Measurements from ENCODE around the gene XPNPEP2. TPM values are rescaled to one million over a fixed set of nuclear protein-coding genes. Genes with fewer than 3 reads are reported as not detected.

Gene XPNPEP2
- total RNA-seq, 1 experiment from 2014 or later = 0.11 TPM

DNA sequence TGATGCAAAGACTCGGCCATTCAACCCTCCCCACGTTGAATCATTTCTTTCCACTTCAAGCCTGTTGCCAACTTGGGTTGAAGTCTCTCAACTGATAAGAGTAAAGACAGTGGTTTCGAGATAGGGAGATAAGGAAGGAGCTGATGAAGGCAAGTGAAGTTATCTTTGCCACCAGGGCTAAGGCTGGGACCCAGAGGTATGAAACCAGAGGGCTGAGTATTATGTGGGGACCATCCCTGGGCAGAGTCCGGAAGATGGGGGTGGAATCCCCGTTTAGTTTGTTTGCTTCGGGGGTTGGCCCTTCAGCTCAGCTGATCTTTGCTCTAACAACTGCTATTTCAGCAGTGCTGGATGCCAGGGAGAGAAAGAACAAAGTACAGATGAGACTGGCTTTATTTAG, 2.3 kb upstream of the XPNPEP2 start (continued):
- TF ChIP-seq, protein P1, sequence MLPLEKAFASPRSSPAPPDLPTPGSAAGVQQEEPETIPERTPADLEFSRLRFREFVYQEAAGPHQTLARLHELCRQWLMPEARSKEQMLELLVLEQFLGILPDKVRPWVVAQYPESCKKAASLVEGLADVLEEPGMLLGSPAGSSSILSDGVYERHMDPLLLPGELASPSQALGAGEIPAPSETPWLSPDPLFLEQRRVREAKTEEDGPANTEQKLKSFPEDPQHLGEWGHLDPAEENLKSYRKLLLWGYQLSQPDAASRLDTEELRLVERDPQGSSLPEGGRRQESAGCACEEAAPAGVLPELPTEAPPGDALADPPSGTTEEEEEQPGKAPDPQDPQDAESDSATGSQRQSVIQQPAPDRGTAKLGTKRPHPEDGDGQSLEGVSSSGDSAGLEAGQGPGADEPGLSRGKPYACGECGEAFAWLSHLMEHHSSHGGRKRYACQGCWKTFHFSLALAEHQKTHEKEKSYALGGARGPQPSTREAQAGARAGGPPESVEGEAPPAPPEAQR (CRISPR knock-in tag; IDR thresholded peaks at IDR 0.05) = no peak
- TF ChIP-seq TCF7 (CRISPR knock-in tag; IDR thresholded peaks at IDR 0.05; ENCODE audit: low read depth) = no peak
- TF ChIP-seq TEAD1 (CRISPR knock-in tag; IDR thresholded peaks at IDR 0.05) = no peak
- no peak for TF ChIP-seq ETV6 (CRISPR knock-in tag; IDR thresholded peaks at IDR 0.05)
- TF ChIP-seq CBFB (CRISPR knock-in tag; IDR thresholded peaks at IDR 0.05; ENCODE audit: low read depth) = no peak
- TF ChIP-seq, protein P2, sequence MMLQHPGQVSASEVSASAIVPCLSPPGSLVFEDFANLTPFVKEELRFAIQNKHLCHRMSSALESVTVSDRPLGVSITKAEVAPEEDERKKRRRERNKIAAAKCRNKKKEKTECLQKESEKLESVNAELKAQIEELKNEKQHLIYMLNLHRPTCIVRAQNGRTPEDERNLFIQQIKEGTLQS (CRISPR knock-in tag; conservative IDR thresholded peaks at IDR 0.05) = no peak
- no peak for TF ChIP-seq NFATC4 (CRISPR knock-in tag; IDR thresholded peaks at IDR 0.05)
- TF ChIP-seq, protein P3, sequence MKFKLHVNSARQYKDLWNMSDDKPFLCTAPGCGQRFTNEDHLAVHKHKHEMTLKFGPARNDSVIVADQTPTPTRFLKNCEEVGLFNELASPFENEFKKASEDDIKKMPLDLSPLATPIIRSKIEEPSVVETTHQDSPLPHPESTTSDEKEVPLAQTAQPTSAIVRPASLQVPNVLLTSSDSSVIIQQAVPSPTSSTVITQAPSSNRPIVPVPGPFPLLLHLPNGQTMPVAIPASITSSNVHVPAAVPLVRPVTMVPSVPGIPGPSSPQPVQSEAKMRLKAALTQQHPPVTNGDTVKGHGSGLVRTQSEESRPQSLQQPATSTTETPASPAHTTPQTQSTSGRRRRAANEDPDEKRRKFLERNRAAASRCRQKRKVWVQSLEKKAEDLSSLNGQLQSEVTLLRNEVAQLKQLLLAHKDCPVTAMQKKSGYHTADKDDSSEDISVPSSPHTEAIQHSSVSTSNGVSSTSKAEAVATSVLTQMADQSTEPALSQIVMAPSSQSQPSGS (CRISPR knock-in tag; IDR thresholded peaks at IDR 0.05; ENCODE audit: borderline replicate concordance, low read depth) = no peak

DNA sequence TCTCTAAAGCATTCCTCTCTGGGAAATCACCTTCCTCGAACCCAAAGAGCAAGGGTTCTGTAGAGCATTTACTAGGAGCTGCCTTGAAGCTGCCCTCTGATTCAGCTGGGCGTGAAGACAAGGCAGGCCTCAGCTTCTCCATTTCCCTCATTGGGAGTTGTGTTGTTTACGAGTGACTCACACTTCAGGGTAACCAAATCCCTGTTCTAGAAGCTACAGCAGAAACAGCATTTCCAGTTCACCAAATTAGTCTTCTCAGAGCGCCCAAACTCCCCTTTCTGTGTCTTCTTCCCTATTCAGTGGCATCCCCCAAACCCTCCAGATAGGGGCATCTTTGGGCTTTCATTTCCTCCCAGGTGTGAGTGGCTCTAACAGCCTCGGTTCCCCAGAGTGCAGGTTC, 863 bp upstream of the XPNPEP2 start:
- ATAC-seq (no peak), DNase-seq (ENCODE audit: low spot score) (no peak)
- Mint-ChIP-seq H3K9me3 (no peaks in the 10 kb centered on the region), H3K4me3 (no peak overlapping the region), H3K4me1 (peaks cover 27% of the 10 kb centered on the region), H3K36me3 (no peaks in the 10 kb centered on the region), H3K27ac (no peak overlapping the region), H3K27me3 (ENCODE audit: low read depth) (peaks cover 10% of the 10 kb centered on the region)
- TF ChIP-seq, protein P4, sequence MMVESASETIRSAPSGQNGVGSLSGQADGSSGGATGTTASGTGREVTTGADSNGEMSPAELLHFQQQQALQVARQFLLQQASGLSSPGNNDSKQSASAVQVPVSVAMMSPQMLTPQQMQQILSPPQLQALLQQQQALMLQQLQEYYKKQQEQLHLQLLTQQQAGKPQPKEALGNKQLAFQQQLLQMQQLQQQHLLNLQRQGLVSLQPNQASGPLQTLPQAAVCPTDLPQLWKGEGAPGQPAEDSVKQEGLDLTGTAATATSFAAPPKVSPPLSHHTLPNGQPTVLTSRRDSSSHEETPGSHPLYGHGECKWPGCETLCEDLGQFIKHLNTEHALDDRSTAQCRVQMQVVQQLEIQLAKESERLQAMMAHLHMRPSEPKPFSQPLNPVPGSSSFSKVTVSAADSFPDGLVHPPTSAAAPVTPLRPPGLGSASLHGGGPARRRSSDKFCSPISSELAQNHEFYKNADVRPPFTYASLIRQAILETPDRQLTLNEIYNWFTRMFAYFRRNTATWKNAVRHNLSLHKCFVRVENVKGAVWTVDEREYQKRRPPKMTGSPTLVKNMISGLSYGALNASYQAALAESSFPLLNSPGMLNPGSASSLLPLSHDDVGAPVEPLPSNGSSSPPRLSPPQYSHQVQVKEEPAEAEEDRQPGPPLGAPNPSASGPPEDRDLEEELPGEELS (CRISPR knock-in tag; IDR thresholded peaks at IDR 0.05) = no peak
- TF ChIP-seq SOX15 (CRISPR knock-in tag; IDR thresholded peaks at IDR 0.05) = no peak
- TF ChIP-seq ZNF219 (CRISPR knock-in tag; IDR thresholded peaks at IDR 0.05; ENCODE audit: borderline replicate concordance) = no peak
- no peak for TF ChIP-seq RELA (CRISPR knock-in tag; IDR thresholded peaks at IDR 0.05; ENCODE audit: borderline replicate concordance)
- no peak for TF ChIP-seq MXD4 (CRISPR knock-in tag; IDR thresholded peaks at IDR 0.05; ENCODE audit: borderline replicate concordance)
- no peak for TF ChIP-seq GRHL2 (CRISPR knock-in tag; IDR thresholded peaks at IDR 0.05; ENCODE audit: insufficient replicate concordance, severe bottlenecking)
- TF ChIP-seq ATF1 (CRISPR knock-in tag; IDR thresholded peaks at IDR 0.05) = no peak
- TF ChIP-seq, protein P5, sequence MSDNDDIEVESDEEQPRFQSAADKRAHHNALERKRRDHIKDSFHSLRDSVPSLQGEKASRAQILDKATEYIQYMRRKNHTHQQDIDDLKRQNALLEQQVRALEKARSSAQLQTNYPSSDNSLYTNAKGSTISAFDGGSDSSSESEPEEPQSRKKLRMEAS (CRISPR knock-in tag; IDR thresholded peaks at IDR 0.05) = no peak
- TF ChIP-seq ZNF121 (CRISPR knock-in tag; IDR thresholded peaks at IDR 0.05) = no peak
- TF ChIP-seq, protein P6, sequence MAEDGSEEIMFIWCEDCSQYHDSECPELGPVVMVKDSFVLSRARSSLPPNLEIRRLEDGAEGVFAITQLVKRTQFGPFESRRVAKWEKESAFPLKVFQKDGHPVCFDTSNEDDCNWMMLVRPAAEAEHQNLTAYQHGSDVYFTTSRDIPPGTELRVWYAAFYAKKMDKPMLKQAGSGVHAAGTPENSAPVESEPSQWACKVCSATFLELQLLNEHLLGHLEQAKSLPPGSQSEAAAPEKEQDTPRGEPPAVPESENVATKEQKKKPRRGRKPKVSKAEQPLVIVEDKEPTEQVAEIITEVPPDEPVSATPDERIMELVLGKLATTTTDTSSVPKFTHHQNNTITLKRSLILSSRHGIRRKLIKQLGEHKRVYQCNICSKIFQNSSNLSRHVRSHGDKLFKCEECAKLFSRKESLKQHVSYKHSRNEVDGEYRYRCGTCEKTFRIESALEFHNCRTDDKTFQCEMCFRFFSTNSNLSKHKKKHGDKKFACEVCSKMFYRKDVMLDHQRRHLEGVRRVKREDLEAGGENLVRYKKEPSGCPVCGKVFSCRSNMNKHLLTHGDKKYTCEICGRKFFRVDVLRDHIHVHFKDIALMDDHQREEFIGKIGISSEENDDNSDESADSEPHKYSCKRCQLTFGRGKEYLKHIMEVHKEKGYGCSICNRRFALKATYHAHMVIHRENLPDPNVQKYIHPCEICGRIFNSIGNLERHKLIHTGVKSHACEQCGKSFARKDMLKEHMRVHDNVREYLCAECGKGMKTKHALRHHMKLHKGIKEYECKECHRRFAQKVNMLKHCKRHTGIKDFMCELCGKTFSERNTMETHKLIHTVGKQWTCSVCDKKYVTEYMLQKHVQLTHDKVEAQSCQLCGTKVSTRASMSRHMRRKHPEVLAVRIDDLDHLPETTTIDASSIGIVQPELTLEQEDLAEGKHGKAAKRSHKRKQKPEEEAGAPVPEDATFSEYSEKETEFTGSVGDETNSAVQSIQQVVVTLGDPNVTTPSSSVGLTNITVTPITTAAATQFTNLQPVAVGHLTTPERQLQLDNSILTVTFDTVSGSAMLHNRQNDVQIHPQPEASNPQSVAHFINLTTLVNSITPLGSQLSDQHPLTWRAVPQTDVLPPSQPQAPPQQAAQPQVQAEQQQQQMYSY (CRISPR knock-in tag; IDR thresholded peaks at IDR 0.05) = no peak
- ChIA-PET POLR2A (no interaction called here), CTCF (interaction anchor here (0.6 to 1.9 kb wide), 4 partner anchors 18 to 656 kb away, joined by 3 to 5 read pairs (median 4); no protein-coding TSS in a partner anchor)
